Calu3 (cell line): ENCODE data around the gene GNA15. TPM values are rescaled to one million over a fixed set of nuclear protein-coding genes. Genes with fewer than 3 reads are reported as not detected.

Source experiments
- BruUV-seq: library from RNA; stranded (reverse); fragments of 400-500 nt; replicated peaks from 2 replicates; lab custom pipeline; 2021; lab: Mats Ljungman, UMichigan
- CTCF ChIA-PET: fragments of 300-600 bp; sonication (Branson Sonifier 250); formaldehyde crosslinking; loops from one replicate; lab custom pipeline; 2022; ENCODE audit warnings: antibody characterized with exemption; lab: Charles Lee
- DNase-seq: peaks from one replicate; pipeline ENCODE4 v3.0.0; 2022
- H3K27ac Mint-ChIP-seq: one replicate; pipeline ENCODE4 v1.8.0; 2022; ENCODE audit warnings: mixed read lengths; ENCODE audit not compliant: unreplicated experiment
- H3K27me3 Mint-ChIP-seq: one replicate; pipeline ENCODE4 v1.8.0; 2022; ENCODE audit warnings: mixed read lengths; ENCODE audit not compliant: unreplicated experiment
- H3K36me3 Mint-ChIP-seq: one replicate; pipeline ENCODE4 v1.8.0; 2022; ENCODE audit warnings: mild to moderate bottlenecking, moderate library complexity, mixed read lengths; ENCODE audit not compliant: insufficient read depth, unreplicated experiment
- H3K4me1 Mint-ChIP-seq: one replicate; pipeline ENCODE4 v1.8.0; 2022; ENCODE audit warnings: mild to moderate bottlenecking, low read depth, mixed read lengths; ENCODE audit not compliant: unreplicated experiment
- H3K4me3 Mint-ChIP-seq: one replicate; pipeline ENCODE4 v1.8.0; 2022; ENCODE audit warnings: mild to moderate bottlenecking, low read depth, moderate library complexity, mixed read lengths; ENCODE audit not compliant: unreplicated experiment
- H3K9me3 Mint-ChIP-seq: one replicate; pipeline ENCODE4 v1.8.0; 2022; ENCODE audit warnings: low read depth, mixed read lengths; ENCODE audit not compliant: unreplicated experiment
- intact Hi-C: fragments of 100-400 bp; cut with micrococcal nuclease; formaldehyde crosslinking; loops from one replicate; pipeline ENCODE4 v1.10.0; 2022; ENCODE audit not compliant: unreplicated experiment
- total RNA-seq: library from RNA; stranded (reverse); gene quantifications from 2 replicates; pipeline ENCODE4 v1.2.3, GENCODE V29; 2022
- TF ChIP-seq, protein P1 (sequence below): fragments of 200-600 bp; IDR thresholded peaks from one replicate; pipeline ENCODE4 v1.8.0; 2022; ENCODE audit warnings: antibody characterized with exemption; ENCODE audit not compliant: unreplicated experiment

GNA15 gene
- total RNA-seq, 1 experiment from 2014 or later: 6.5 TPM

GRCh38 chr19:3114018-3114726 lies 21.7 kb upstream of the GNA15 start:
- TF ChIP-seq, protein P1, sequence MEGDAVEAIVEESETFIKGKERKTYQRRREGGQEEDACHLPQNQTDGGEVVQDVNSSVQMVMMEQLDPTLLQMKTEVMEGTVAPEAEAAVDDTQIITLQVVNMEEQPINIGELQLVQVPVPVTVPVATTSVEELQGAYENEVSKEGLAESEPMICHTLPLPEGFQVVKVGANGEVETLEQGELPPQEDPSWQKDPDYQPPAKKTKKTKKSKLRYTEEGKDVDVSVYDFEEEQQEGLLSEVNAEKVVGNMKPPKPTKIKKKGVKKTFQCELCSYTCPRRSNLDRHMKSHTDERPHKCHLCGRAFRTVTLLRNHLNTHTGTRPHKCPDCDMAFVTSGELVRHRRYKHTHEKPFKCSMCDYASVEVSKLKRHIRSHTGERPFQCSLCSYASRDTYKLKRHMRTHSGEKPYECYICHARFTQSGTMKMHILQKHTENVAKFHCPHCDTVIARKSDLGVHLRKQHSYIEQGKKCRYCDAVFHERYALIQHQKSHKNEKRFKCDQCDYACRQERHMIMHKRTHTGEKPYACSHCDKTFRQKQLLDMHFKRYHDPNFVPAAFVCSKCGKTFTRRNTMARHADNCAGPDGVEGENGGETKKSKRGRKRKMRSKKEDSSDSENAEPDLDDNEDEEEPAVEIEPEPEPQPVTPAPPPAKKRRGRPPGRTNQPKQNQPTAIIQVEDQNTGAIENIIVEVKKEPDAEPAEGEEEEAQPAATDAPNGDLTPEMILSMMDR: no peak
- H3K4me1 Mint-ChIP-seq: no peaks in the 10 kb centered on the region
- no peak for DNase-seq
- BruUV-seq: no TSS peak
- H3K4me3 Mint-ChIP-seq: no peak overlapping the region
- H3K27ac Mint-ChIP-seq: no peak overlapping the region
- intact Hi-C loops: no loop called here
- CTCF ChIA-PET: no interaction called here
- H3K9me3 Mint-ChIP-seq: no peaks in the 10 kb centered on the region
- H3K36me3 Mint-ChIP-seq: peaks cover 5% of the 10 kb centered on the region
- no peaks in the 10 kb centered on the region for H3K27me3 Mint-ChIP-seq

DNA sequence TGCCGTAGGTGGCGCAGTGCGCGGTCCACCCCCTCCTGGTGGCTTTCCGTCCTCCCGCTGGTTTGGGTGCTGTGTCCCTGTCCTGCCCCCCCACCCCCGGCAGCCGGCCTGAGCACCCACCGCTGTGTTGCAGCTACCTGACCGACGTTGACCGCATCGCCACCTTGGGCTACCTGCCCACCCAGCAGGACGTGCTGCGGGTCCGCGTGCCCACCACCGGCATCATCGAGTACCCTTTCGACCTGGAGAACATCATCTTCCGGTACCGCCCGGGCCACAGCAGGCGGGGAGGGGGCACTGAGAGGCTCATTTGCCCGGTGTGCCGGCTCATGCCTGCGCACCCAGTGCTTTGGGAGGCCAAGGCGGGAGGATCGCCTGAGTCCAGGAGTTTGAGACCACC lies 21.0 kb upstream of the GNA15 start:
- Mint-ChIP-seq H3K36me3 (peaks cover 5% of the 10 kb centered on the region), H3K27ac (no peak overlapping the region), H3K27me3 (no peaks in the 10 kb centered on the region), H3K9me3 (no peaks in the 10 kb centered on the region), H3K4me3 (no peak overlapping the region), H3K4me1 (no peaks in the 10 kb centered on the region)
- CTCF ChIA-PET: no interaction called here
- BruUV-seq: no TSS peak
- intact Hi-C loops: no loop called here
- TF ChIP-seq, protein P1: no peak
- DNase-seq: no peak

DNA sequence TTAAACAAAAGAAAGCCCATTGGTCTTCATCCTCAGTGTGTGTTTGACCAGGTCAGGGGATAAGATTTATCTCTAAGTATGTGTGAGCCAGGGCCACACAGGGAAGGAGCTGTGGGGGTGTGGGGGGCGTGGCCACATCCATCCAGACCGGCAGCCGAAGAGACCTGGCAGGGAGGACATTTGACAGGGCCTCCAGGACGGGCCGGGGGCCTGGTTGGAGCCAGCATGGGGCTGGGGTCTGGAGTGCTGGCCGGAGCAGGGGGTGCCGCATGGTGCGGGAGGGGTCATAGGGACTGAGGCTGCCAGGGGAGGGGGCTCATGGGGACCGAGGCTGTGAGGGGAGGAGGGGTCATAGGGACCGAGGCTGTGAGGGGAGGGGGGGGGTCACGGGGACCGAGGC lies 20.4 kb upstream of the GNA15 start:
- Mint-ChIP-seq H3K4me1 (no peaks in the 10 kb centered on the region), H3K9me3 (no peaks in the 10 kb centered on the region), H3K27ac (no peak overlapping the region), H3K36me3 (peaks cover 5% of the 10 kb centered on the region), H3K27me3 (no peaks in the 10 kb centered on the region), H3K4me3 (no peak overlapping the region)
- intact Hi-C loops: no loop called here
- BruUV-seq: no TSS peak
- TF ChIP-seq, protein P1: no peak
- no peak for DNase-seq
- CTCF ChIA-PET: no interaction called here

DNA sequence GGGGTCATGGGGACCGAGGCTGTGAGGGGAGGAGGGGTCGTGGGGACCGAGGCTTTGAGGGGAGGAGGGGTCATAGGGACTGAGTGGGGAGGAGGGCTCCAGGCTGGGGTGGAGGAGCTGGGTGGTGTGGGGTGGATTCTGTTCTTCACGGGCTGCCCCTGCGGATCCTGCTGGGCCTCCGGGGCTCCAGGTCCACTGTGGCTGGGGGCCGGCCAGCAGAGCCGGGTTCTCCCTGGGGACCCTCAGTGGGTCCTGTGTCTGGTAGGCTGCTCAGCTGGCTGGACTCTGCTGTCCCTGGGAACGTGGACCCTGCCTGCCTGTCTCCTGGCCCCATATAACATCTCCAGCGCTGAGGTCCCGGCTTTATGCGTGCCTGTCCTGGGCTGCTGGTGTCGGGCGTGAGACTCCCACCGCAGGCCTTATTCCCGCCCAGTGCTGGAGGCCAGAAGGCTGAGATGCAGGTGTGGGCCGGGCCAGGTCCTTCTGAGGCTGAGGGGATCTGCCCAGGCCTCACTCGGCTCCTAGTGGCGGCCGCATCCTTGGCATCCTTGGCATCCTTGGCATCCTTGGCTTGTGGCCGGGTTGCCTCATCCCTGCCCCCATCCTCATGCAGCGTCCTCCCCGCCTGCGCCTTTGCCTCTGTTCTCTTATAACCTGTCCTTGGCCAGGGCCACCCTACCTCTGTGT lies 19.8 kb upstream of the GNA15 start:
- Mint-ChIP-seq H3K4me3 (no peak overlapping the region), H3K9me3 (no peaks in the 10 kb centered on the region), H3K27ac (no peak overlapping the region), H3K4me1 (no peaks in the 10 kb centered on the region), H3K36me3 (peaks cover 4% of the 10 kb centered on the region), H3K27me3 (no peaks in the 10 kb centered on the region)
- intact Hi-C loops: no loop called here
- CTCF ChIA-PET: interaction anchor here (0.7 kb wide), 1 partner anchor 652 kb away, joined by 13 read pairs; no protein-coding TSS in a partner anchor
- BruUV-seq: no TSS peak
- DNase-seq: no peak
- TF ChIP-seq, protein P1: no peak
